Coronary artery (tissue), 2 donors: ENCODE results near the gene EGFLAM.
A peak's percentile ranks its signal among the peaks of the same experiment; 100 is the strongest.

Experiments used
- DNase-seq: peaks from one replicate; pipeline ENCODE4 v3.0.0-alpha.2; 2017; ENCODE audit warnings: low spot score
- H3K27ac ChIP-seq, 2 donors: fragments of 200-600 bp; sonication (generic); one replicate each; pipeline ENCODE4 v1.5.1; 2016 to 2019
- H3K4me3 ChIP-seq: fragments of 200-600 bp; sonication (generic); 2 replicates; pipeline ENCODE4 v1.5.1; 2016; ENCODE audit warnings: mild to moderate bottlenecking, moderate library complexity
- CTCF ChIP-seq: fragments of 200-600 bp; sonication (generic); IDR thresholded peaks from one replicate; pipeline ENCODE4 v1.5.1; 2019; ENCODE audit warnings: antibody characterized with exemption

Gene EGFLAM

GRCh38 chr5:38450627-38451026 lies 192.3 kb downstream of the EGFLAM start:
- no peak for DNase-seq
- H3K4me3 ChIP-seq, result no peak overlapping the region
- peak overlapping the region in 1 of 2 donors; percentile 13 for H3K27ac ChIP-seq
- no peak for TF ChIP-seq CTCF

DNA sequence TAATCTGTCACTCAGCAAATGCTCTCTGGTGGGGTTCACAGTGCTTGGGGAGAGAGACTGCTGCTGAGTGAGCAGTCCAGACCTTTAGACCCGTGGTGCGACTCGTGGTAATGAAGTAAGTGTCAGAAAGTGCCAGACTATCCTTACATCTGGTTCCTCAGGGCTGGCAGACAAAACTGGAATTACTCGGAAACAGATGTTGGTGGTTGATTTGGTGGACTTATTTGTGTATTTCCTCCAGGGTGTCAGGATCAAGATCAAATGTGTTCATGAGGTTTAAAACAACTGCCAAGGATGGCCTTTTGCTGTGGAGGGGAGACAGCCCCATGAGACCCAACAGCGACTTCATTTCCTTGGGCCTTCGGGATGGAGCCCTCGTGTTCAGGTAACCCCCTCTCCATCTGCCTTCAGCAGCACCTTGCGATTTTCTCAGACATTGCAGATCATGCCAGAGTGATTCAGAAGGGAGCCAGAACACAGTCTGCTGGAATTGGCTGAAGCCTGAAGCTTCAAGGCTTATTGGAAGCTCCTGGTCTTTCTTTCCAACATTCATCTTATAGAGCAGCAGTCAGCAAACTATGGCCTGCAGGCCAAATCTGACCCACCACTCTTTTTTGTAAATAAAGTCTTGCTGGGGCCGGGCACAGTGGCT lies 192.8 kb downstream of the EGFLAM start:
- no peak overlapping the region for H3K4me3 ChIP-seq
- no peak for TF ChIP-seq CTCF
- peak overlapping the region in 1 of 2 donors; percentile 13 for H3K27ac ChIP-seq
- DNase-seq, result no peak

GRCh38 chr5:38452201-38452600 lies 193.8 kb downstream of the EGFLAM start:
- no peak for DNase-seq

GRCh38 chr5:38453506-38453905 lies 195.1 kb downstream of the EGFLAM start:
- no peak for TF ChIP-seq CTCF
- peak; percentile 19 for DNase-seq
- Histone ChIP-seq H3K27ac (no peak overlapping the region), H3K4me3 (no peak overlapping the region)

More at GRCh38 chr5:38452201-38452600, 193.8 kb downstream of the EGFLAM start:
- no peak overlapping the region for H3K4me3 ChIP-seq
- TF ChIP-seq CTCF, result no peak
- H3K27ac ChIP-seq, result no peak overlapping the region

- Histone ChIP-seq H3K4me3 (no peak overlapping the region), H3K27ac (no peak overlapping the region)
- no peak for DNase-seq
- no peak for TF ChIP-seq CTCF
Measured at GRCh38 chr5:38453921-38454320, 195.6 kb downstream of the EGFLAM start.

DNA sequence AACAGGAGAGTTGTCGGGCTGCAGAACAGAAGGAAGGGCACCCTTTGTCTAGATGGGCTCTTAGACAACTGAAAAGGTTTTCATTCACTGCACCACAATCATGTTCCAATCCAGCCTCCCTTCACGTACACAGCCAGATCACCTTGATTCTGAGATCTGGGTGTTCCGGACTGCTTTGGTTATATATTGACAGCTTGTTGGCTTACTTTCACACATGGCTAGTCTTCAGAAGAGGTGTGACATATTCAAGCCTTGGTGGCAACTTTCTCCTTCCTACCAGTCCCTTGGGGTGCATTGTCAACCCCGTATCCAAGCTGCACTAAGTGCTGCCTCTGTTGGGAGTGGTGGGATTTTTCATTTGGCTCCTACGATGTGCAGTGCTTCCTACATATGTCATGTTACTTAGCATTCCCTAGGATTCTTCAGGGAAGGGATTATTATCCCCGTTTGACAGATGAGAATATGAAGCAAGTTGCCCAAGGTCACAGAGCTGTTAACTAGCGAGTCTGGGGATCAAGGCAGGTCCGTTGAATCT lies 197.5 kb downstream of the EGFLAM start:
- Histone ChIP-seq H3K27ac (no peak overlapping the region), H3K4me3 (no peak overlapping the region)
- TF ChIP-seq CTCF, result no peak
- DNase-seq, result peak; percentile 36
